ENCODE data around the gene HOXA13.

HOXA13 gene

DNA sequence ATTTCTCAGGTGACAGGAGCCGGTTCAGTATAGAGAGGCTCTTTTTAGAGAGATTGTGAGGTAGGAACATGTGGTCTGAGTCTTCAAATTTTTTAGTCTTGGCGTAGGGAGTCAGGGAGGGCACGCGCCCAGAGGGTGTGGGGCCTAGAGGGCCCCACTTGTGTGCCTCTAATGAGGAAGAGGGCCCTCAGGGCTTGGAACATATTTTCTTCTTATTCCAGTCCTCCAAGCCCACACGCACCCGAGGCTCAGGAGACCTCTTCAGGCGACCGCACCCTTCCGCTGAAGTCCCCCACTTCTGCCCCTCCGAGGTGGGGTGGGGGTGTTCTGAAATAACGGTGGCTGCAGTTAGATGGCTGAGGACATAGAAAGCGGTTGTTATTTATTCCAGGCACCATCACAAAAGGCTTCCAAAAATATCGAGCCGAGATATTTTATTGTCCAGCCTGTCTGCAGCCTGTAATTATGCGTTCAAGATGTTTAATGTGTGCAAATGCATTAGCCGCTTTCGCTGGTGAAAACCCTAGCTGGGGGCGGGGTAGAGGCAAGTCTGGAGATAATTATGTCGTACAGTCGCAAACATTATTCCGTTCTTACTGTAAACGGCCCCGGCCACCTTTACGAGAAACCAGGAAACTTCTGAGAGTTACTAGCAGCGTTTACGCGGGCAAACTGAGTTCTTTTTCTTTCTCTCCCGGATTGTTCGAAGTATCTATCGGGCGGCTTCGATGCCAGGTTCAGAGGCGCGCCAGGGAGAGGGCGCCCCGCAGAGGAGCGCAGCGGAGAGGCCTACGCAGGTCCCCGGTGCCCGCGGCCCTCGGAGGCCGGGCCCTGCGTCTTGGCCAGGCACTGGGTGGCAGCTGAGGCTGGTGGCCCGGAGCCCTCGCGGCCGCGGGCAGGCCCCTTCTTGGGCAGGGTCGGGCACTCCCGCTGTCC is 12.9 kb upstream of the HOXA13 start:
- DNase-seq (ENCODE audit: low read depth, low spot score), result no peak
- in situ Hi-C loops (cut with HindIII; ENCODE audit: low sequenced_read_pairs), result no loop called here

DNA sequence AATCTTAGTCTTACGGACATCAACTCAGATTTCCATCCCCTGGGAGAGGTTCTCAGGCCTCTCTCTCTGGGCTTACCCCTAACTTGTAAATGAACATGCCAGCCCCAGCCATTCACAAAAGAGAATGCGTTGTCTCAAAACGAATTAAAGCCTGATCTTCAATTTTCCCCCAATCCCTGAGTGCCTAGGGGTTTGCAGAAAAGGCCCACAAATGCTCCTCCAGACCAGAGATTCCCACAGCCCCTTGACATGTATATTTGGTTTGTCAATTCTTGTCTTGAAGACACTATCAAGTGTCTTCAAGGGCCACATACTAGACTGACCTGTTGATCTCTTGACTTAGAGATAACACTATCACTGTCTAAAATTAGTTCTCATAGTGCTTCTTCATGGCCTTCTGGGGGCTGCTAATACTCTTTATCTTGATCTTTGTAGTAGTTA is 11.9 kb upstream of the HOXA13 start:
- TF ChIP-seq, protein P1, sequence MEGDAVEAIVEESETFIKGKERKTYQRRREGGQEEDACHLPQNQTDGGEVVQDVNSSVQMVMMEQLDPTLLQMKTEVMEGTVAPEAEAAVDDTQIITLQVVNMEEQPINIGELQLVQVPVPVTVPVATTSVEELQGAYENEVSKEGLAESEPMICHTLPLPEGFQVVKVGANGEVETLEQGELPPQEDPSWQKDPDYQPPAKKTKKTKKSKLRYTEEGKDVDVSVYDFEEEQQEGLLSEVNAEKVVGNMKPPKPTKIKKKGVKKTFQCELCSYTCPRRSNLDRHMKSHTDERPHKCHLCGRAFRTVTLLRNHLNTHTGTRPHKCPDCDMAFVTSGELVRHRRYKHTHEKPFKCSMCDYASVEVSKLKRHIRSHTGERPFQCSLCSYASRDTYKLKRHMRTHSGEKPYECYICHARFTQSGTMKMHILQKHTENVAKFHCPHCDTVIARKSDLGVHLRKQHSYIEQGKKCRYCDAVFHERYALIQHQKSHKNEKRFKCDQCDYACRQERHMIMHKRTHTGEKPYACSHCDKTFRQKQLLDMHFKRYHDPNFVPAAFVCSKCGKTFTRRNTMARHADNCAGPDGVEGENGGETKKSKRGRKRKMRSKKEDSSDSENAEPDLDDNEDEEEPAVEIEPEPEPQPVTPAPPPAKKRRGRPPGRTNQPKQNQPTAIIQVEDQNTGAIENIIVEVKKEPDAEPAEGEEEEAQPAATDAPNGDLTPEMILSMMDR (IDR thresholded peaks at IDR 0.05; ENCODE audit: low read depth, low read length), result no peak
- in situ Hi-C loops (cut with HindIII; ENCODE audit: low sequenced_read_pairs), result no loop called here

More for the DNA sequence above, 12.9 kb upstream of the HOXA13 start:
- TF ChIP-seq, protein P1 (IDR thresholded peaks at IDR 0.05; ENCODE audit: low read depth, low read length), result no peak
- H3K4me3 ChIP-seq (ENCODE audit: low read depth, low read length), result no peak overlapping the region

DNA sequence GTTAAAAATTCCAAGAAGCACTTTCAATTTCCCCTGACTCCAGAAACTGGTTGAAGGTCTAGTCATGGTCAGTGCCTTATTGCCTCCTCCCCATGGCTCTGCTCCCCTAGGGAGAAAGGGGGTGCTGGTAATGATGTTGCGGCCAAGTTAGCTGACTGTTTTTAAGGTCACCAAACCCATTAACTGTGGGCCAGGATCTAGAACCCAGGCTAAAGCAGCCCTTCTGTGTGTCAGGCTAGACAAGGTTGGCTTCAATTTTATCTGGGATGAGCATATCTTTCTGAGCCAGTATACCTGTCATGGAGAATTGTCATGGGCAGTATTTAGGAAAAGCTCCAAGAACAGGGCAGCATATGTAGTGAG is 11.2 kb upstream of the HOXA13 start:
- DNase-seq (ENCODE audit: low read depth, low spot score), result no peak
- TF ChIP-seq, protein P1 (IDR thresholded peaks at IDR 0.05; ENCODE audit: low read depth, low read length), result no peak
- no peak overlapping the region for H3K4me3 ChIP-seq (ENCODE audit: low read depth, low read length)
- in situ Hi-C loops (cut with HindIII; ENCODE audit: low sequenced_read_pairs), result no loop called here

More for the DNA sequence above, 11.9 kb upstream of the HOXA13 start:
- DNase-seq (ENCODE audit: low read depth, low spot score), result no peak
- H3K4me3 ChIP-seq (ENCODE audit: low read depth, low read length), result no peak overlapping the region

DNA sequence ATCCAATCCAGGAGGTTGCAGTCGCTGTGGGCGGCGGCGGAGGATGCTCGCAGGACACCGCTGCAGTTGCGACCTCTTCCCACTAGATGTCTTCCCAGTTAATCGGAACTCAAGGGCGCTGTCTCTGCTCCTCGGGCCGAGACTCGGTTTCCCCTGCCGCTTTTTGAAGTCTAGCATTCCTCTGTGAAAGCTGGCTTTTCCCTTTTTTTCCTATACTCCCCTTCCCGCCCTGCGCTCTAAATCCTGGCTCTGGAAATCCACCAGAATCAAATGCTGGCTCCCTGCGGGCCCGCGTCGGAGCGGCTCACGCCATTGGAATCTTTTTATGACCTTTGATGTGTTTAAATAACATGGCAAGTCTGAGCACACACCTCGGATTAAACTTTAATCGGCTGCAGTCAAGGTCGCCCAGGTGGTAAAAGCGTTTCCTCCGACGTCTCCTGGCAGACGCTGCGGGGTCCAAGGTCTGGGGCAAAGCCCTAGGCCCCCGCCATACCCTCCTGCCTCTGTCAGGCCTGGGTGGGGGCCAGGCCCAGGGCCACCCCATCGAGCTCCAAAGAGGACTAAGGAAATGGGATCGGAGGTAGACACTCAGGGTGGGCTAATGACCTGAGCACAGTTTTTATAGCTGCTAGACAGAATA is 10.7 kb upstream of the HOXA13 start:
- peak overlapping the region; percentile 13 for H3K4me3 ChIP-seq (ENCODE audit: low read depth, low read length)
- in situ Hi-C loops (cut with HindIII; ENCODE audit: low sequenced_read_pairs), result no loop called here
- DNase-seq (ENCODE audit: low read depth, low spot score), result no peak
- TF ChIP-seq, protein P1 (IDR thresholded peaks at IDR 0.05; ENCODE audit: low read depth, low read length), result peak; percentile 84

DNA sequence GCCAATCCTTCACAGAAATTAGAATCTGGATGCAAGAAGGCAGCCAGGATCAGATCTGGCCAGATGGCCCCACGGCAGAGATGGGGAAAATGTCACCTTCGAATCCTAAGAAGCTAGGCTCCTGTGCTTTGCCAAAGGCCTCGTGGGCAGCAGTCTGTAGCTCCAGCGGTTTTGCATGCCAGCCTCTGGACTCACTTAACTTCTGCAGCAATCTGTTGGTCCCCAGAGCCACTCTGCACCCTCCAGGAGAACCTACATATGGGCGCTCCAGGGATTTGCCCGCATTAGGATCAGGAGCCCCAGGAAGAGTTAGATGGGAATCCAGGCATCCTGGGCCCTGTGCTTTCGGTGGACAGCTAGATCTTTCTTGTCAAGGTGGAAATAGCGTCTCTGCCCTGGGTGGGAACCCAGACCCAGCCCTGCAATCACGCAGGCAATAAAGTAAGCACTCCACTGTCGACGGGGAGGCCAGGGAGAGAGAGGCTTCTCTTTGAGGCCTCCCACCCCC is 10.1 kb upstream of the HOXA13 start:
- no peak for DNase-seq (ENCODE audit: low read depth, low spot score)
- H3K4me3 ChIP-seq (ENCODE audit: low read depth, low read length), result no peak overlapping the region
- TF ChIP-seq, protein P1 (IDR thresholded peaks at IDR 0.05; ENCODE audit: low read depth, low read length), result no peak
- in situ Hi-C loops (cut with HindIII; ENCODE audit: low sequenced_read_pairs), result no loop called here

DNA sequence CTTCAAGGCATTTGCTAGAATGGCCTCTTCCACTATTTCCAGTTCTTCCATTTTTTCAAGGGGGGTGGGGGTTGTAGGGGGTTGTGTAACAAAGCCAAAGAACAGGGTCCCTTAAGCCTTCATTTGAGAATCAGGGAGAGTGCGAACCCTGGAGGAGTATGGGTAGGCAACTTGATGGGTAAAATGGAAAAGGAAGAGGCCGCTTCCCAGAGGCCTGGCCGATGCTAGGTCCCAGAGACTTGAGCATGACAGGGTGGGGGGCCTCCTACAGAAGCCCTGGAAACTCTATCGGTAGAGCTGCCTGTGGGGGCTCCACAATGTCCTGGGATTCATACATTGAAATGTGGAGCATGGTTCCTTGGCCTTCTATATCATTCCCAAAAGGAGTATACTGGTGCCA is 9.1 kb upstream of the HOXA13 start:
- in situ Hi-C loops (cut with HindIII; ENCODE audit: low sequenced_read_pairs), result no loop called here
- no peak for DNase-seq (ENCODE audit: low read depth, low spot score)
- no peak overlapping the region for H3K4me3 ChIP-seq (ENCODE audit: low read depth, low read length)
- TF ChIP-seq, protein P1 (IDR thresholded peaks at IDR 0.05; ENCODE audit: low read depth, low read length), result no peak
